ENCODE data around the gene CST11.

CST11 gene

GRCh38 chr20:23453549-23454543 is 1.2 kb upstream of the CST11 start:
- no peak for DNase-seq

- no peak for DNase-seq
Measured at GRCh38 chr20:23451956-23452487, 654 bp downstream of the CST11 start.

- no peak for DNase-seq
Measured at GRCh38 chr20:23450877-23451276, 1.8 kb downstream of the CST11 start.

- DNase-seq: no peak
Measured at GRCh38 chr20:23449421-23449820, 3.3 kb downstream of the CST11 start.

- DNase-seq: no peak
Measured at GRCh38 chr20:23448167-23448566, 4.5 kb downstream of the CST11 start.

- peak; percentile 18 for DNase-seq
Measured at GRCh38 chr20:23446505-23446904, 6.2 kb downstream of the CST11 start.

- no peak for DNase-seq
Measured at GRCh38 chr20:23445596-23446217, 7.0 kb downstream of the CST11 start.

GRCh38 chr20:23444859-23445258 is 7.8 kb downstream of the CST11 start:
- DNase-seq: no peak

- no peak for DNase-seq
Measured at GRCh38 chr20:23442436-23442835, 10.2 kb downstream of the CST11 start.

- peak; percentile 50 for DNase-seq
Measured at GRCh38 chr20:23441850-23442313, 10.8 kb downstream of the CST11 start.

- no peak for DNase-seq
Measured at GRCh38 chr20:23440004-23440403, 12.7 kb downstream of the CST11 start.

GRCh38 chr20:23438661-23439060 is 14.0 kb downstream of the CST11 start:
- no peak for DNase-seq

GRCh38 chr20:23437126-23437899 is 15.4 kb downstream of the CST11 start:
- no peak for DNase-seq

- DNase-seq: no peak
Measured at GRCh38 chr20:23436681-23437080, 16.0 kb downstream of the CST11 start.

- no peak for DNase-seq
Measured at GRCh38 chr20:23435626-23436539, 16.8 kb downstream of the CST11 start.

GRCh38 chr20:23434521-23435313 is 18.0 kb downstream of the CST11 start:
- no peak for DNase-seq

- DNase-seq: no peak
Measured at GRCh38 chr20:23433628-23434027, 19.0 kb downstream of the CST11 start.

GRCh38 chr20:23425129-23425528 is 27.5 kb downstream of the CST11 start:
- no peak for DNase-seq

- peak; percentile 95 for DNase-seq
Measured at GRCh38 chr20:23420943-23421931, 31.4 kb downstream of the CST11 start, which contains the start of gene NAPB. Gene NAPB (minus strand): TSS chr20:23421488. CDS start chr20:23421402, 86 bp downstream.

All from activated naive CD4-positive, alpha-beta T cell treated with anti-CD3 and anti-CD28 coated beads, Interleukin-2, amount 50 U/mL, for 16 hours (primary cell).